GM19025 (cell line): ENCODE results near the gene NUCKS1.
"Not testable (repeated sequence)": the region's sequence is repeated elsewhere in the genome, so short reads cannot be mapped to it uniquely, and the experiment has no call there.

ENCODE experiments used
- ATAC-seq: cut with Tn5 transposase; IDR thresholded peaks from one replicate; pipeline ENCODE4 v1.9.1; 2021; ENCODE audit warnings: mild to moderate bottlenecking, low read depth, moderate library complexity; ENCODE audit not compliant: unreplicated experiment

NUCKS1 gene

DNA sequence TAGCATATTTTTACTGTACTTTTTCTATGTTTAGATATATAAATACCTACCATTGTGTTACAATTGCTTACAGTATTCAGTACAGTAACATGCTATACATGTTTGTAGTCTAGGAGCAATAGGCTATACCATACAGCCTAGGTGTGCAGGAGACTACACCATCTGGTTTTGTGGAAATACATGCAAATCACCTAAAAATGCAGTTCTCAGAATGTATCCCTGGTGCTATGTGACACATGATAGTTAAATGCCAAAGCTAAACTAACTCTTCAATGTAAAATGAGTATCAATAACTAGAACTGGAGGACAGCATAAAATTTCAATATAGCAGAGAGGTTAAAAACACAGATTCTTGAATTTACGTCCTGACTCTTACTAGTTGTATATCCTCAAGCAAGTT is 14.8 kb downstream of the NUCKS1 start:
- ATAC-seq = no peak

DNA sequence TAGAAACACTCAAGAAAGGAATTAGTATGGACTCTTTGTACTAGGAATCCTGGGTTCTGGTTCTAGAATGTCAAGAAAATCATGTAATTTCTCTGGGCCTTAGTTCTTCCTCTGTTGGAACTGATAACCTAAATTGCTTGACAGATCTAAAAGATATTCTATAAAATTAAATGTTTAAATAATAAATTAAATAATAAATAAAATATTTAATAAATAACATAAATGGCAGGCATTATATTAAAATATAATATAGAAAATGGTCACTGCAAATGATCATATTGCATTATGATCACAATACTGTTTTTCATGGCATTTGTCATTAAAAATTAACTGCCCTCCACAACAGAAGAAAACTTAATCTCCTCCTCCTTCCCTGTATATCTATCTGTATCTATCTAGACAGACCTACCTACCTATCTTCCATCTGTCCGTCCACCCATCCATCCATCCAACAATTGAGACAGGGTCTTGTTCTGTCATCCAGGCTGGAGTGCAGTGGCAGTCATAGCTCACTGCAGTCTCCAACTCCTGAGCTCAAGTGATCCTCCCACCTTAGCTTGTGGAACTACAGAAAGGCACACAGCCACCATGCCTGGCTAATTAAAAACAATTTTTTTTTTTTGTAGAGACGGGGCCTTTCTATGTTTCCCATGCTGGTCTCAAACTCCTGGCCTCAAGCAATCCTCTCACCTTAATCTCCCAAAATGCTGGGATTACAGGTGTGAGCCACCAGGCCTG is 16.4 kb downstream of the NUCKS1 start:
- no peak for ATAC-seq

DNA sequence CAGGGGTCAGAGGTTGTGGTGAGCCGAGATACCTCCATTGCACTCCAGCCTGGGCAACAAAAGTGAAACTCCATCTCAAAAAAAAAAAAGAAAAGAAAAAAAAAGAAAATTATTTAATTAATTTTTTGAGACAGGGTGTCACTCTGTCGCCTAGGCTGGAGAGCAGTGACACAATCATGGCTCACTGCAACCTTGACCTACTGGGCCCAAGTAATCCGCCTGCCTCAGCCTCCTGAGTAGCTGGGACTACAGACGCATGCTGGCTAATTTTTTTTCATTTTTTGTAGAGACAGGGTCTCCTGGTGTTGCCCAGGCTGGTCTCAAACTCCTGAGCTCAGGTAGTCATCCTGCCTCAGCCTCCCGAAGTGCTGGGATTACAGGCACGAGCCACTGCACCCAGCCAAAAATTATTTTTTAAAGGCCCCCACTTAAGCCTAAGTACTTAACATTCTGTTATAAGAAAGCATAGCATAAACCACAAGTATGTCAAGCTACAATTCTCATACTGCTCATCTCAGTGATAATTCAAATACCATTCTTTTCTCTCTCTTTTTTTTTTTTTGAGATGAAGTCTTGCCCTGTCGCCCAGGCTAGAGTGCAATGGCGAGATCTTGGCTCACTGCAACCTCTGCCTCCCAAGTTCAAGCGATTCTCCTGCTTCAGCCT is 19.9 kb downstream of the NUCKS1 start:
- ATAC-seq = no peak

DNA sequence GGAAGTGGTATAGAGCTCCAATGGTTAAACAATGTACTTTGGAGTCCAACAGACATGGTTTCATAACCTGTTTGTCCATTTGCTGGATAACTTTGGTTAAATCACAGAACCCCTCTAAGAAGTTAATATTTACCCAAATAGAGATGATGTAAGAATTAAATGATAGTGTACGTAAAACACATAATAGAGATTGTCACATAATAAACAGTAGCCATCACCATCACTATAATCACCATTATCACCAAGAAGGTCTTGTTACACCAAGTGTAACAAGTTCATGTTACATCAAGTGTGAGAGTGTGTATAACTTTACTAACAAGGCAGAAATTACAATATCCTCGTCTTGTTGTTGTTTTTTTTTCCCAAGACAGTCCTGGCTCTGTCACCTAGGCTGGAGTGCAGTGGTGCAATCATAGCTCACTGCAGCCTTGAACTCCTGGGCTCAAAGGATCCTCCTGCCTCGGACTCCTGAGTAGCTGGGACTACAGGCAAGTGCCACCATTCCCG is 23.3 kb downstream of the NUCKS1 start:
- no peak for ATAC-seq

DNA sequence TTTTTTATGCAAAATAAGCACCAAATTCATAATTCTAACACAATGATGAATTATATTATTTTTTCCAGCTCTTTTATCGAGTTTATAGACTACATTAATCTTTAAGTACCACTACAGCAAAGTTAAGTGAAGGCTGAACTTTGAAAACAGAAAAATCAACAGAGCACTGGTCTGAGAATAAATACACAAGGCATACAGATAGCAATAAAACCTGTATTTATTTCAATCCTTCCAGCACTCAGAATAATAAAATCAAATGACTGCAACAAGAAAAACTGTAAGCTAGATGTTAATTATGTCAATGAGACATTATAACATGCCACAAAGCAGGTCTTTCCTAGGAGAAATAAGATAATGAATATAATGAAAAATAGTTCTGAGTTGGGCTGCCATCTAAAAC is 24.5 kb downstream of the NUCKS1 start:
- ATAC-seq = no peak

DNA sequence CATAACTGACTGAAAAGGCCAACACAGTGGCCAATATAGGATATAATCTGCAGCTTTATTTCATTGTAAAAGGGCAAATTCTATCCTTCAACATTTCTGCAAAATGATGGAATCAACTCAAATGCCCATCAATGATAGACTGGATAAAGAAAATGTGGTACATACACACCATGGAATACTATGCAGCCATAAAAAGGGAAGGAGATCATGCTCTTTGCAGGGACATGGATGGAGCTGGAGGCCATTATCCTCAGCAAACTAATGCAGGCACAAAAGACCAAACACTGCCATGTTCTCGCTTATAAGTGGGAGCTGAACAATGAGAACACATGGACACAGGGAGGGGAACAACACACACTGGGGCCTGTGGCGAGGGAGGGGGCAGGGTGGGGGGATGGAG is 29.2 kb downstream of the NUCKS1 start:
- ATAC-seq = not testable (repeated sequence)

DNA sequence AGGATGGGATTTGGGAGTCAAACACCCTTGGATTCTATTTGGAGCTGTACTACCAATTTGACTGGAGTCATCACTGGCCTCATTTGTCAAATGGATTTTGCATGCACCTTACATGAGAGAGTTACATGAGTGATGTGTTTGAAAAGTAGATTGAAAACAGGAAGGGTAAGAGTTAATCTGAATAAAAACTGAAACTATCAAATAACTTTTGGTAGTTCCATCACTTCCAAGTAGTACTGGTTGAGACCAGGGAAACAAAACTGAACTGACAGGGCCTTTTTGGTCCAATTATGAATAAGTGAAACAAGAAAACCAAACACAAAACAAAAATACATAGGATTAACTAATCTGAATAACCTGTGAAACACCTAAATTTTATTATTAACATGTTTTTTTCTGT is 30.2 kb downstream of the NUCKS1 start:
- ATAC-seq = no peak

DNA sequence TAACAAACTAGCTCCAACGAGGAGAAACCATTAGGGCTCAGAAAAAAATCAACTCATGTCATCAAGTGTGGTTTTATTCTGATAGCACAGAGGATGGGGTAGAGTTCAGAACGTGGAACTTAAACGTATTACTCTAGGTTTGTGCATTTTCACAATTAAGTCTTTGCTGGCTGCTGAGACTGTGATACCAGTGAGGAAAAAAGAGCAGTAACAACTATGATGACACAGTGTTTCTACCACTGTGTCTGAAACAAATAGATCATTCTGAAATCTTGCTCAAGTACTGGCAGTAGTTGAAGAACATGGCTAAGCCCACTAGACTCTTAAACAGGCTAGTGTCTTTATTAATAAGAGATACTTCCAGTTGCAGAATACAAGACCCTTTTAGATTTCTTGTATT is 31.0 kb downstream of the NUCKS1 start:
- no peak for ATAC-seq

DNA sequence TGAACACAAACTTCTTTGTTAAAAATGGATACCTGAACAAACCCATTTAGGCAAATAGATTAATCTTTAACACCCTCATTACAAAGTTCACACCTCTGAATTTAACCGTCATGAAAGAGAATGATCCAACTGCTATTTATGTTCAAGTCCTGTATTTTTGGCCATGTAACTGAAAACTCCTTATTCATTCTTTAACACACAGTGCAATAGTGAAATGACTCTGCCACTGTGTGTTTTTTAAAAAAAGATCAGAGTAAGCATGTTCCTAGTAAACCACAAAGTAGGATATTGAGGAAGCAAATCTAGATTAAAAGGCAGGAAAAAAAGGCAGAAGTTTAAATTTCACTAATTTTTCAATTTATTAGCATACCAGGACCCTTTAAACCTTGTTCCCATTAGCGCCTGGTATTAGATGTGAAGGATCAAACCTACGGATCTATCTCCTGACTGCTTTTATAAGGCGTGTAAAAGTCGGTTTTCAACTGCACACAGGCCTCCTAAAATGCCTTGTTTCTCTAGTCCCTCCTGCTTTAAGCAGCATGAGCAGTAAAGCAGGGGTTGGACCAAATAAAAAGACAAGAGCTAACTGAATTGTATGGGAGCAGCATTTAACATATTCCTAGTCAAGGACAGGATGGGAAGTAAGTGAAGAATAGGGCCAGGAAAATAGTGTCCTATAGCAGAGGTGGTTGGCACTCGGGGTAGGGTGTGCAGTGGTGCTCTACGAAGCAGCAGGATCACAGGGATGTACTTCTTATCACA is 33.4 kb downstream of the NUCKS1 start:
- no peak for ATAC-seq

DNA sequence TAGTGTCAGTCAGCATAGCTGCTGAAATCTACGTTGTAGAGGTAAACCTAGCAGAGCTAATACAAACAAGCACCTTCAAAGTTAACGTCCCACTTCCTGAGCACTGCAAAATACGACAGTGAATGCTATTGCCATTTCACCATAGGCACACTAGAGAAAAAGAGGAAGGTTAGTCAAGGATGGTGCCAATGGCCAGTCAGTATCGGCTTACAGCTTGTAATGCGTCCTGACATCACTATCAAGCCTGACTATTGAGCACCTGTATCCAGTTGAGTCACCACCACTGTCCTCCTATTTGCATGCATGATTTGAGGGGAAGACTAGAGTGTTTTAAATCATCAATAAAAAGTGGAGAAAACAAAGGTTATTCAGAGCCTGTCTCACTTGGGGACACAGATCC is 34.4 kb downstream of the NUCKS1 start:
- no peak for ATAC-seq

DNA sequence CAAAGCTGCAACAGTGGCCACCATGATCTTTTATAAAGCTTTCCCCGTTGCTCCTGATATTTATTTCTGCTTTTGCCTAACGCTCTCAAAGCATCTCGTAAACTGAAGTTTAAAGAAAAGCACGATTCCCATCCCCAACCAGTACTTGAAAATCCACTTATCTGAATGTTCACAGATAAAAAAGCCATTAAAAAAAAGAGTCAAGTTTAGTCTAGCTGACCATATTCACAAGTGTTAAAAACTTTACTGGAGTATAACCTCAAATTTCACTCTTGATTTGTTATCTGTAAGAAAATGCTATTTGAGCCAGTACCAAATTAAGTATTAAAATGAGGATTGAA is 35.1 kb downstream of the NUCKS1 start:
- ATAC-seq = no peak

DNA sequence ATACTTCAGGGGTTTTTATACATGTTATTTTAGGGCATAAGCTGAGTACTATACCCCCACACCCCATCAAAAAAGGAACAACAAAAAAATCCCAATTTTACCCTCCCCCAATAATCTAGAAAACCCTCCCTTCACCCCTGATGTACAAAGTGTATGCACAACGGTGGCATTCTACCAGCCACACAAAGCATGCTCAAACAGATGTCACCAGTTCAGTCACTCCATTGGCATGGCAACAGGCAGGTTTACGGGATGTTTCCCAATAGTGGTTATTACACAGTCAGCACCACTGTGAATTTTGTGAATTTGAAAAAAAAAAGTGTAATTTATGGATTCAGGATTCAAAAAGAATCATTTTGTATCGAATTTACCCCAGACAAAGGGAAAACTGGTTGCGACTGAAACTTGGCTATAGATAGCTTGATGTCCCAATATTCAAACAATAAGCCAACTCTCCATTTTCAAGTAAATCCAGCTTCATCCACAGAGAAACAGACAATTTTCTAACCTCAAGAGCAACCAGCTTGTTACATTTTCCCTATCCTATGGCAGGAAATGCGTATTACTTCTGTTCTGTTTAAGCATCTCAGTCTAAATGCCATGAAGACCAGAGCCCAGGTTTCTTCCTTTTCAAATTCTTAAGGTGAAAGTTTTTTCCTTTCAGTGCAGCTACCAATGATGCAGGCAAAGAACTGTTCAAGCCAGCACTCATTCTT is 35.6 kb downstream of the NUCKS1 start:
- no peak for ATAC-seq

DNA sequence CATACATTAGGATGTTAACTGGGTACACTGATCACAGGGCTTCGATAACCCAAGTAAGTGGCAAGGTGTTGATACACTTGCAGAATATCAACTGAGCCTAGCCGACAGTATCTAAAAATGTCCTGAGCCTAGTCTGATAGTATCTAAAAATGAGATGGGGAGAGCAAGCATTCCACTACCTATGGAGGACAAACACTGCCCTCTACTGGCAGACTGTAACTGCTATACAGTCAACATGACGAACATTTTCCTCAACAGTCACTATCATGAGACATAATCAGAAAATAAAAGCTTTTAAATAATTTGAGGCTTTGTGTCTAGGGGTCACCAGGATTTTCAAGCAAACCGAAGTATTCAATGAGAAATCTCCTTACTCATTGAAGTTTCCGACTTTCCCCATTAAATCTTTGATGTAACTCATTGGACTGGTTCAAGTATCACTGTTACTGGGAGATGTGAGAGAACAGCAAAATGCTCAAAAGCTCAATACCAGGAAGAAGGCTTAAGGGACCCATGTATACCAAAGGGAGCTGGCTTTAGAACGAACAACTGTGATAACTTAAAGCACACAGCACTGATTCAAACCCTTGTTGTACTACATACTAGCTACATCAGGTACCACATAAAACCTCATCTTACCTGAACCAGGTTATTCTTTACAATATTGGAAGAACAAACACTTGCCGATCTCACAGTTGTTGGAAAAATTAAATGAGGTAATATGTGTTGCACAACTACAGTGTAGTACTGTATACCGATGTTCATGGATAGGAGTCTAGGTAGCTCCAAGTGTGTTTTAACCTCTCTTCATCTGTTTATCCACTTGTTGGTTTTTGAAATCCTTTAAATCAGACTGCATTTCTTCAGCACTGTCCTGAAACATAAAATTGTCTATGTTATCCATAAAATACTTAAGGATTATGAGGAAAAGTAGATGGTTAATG is 38.6 kb downstream of the NUCKS1 start:
- no peak for ATAC-seq

DNA sequence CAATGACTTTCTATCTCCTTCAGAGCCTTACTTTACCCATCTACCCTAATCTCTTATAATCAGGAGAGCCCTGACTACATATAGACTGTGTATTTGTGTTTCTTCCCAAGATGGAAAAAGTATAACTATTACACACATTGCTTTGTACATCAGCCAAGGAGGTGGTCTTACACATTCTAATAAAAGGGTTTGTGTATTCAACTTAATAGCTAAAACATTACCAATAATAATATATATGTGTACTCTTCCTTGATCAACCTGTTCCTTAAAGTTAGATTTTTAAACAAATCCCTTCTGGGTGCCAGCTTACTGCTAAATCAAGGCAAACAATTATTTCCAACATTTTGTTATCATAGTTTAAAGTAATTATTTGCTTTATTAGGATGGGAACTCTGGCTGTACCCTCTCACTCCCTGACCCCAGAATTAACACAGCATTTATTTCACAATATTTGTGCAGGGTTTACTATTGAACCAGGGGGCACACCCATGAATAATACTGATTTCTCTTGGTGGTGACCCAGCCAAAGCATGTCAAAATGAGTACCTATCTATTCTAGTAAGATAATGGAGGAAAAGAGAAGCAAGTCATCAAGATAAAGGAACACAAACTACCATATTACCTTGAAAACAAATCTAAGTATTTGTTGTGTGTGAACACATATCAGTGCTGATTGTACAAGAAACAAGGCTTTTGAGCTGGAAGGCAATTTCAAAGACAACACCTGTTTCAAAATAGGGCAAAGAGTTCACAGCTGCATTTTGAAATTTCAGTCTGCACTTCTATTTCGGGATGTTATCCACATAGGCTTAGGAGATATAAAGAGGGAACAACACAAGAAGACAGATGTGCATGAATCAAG is 39.5 kb downstream of the NUCKS1 start:
- ATAC-seq = no peak

DNA sequence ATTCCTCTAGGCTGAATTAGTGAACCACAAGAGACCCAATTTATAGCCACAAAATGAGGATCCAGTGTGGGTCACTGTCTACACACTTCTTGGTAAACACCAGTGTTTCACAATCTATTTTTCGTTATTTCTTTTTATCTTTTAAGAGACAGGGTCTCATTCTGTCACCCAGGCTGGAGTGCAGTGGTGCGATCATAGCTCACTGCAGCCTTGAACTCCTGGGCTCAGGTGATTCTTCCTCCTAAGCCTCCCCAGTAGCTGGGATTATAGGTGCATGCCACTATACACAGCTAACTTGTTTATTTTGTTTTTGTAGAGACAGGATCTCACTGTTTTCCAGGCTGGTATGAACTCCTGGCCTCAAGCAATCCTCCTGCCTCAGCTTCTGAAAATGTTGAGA is 40.3 kb downstream of the NUCKS1 start:
- ATAC-seq = no peak

DNA sequence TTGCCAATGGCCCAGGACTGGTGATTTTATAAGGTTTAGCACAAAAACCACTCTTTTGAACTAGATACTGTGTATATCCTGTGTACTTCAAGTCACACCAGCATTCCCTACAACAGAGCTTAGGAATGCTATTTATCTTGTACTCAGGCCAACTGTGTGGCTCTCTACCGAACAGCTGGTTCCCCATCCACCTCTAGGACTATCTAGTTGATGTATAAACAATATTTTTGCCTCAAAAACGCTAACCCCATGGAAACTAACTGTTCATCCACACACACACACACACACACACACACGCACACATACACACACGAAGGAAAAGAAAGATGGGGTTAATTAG is 41.0 kb downstream of the NUCKS1 start:
- ATAC-seq = no peak

DNA sequence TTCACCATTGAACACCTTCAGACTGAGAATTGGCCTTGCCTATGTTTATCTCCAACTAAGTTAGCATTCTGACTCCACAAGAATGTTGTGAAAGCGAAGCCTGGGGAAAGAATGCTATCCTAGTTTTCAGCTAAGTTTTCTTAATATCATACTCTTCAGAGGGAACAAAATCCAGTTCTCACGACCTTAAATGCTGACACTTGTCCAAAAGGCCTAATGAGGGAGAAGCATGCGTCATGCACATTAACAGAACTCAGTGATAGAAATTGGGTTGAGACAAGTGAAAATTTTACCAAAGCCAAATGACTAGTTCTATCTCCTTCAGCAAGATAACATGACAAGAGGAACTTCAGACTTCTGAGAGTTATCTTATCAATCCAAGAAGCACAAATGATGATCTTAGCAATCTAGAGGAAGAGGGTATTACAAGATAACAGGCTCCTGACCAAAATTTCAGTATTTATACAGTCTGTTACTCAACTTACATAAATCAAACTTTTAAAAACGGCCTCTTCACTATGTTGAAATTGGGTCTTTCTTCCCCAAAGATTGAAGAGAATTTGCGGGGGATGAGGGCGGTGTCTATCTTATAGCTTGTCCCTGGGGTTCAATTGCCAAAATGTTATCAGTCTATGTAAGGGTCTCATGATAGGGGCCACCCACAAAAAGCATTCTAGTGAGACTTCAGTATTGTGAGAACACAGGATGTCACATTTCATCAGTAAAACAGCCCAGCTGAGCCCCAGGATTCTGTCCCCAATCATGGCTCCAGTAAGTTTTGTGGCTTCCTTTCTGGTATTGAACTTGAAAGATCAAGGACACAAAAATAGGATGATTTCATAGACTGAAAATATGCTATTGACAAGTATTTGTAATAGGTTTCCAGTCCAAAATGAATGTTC is 43.1 kb downstream of the NUCKS1 start:
- no peak for ATAC-seq

DNA sequence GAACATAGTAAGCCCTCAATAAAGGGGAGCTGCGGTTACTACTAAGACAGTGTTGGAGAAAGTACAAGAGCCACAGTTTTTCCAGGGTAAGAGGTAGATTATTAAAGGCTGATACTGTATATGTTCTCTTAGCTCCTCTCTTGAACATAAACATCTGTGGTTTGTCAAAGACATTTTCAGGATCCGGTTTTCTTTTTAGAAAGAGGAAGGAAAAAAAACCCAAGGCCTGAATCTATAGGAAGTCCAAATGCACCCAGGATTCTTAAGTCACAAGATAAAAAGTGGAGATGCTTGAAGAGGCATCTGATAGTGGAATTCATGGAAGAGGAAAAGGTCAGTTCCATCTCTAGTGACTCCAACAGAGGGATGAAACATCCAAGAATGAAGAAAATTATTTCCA is 45.1 kb downstream of the NUCKS1 start:
- no peak for ATAC-seq
